Smooth muscle cell (in vitro differentiated cells): ENCODE data around the gene SLC23A2. TPM values are rescaled to one million over a fixed set of nuclear protein-coding genes. Genes with fewer than 3 reads are reported as not detected.

Experiments
- DNase-seq: peaks from one replicate; lab custom pipeline; 2025; ENCODE audit not compliant: unreplicated experiment; lab: John Stamatoyannopoulos, UW
- H2AFZ ChIP-seq: fragments of 200-600 bp; sonication (generic); 2 replicates; pipeline ENCODE4 v1.6.0; 2016; ENCODE audit warnings: antibody characterized with exemption, low read depth, mild to moderate bottlenecking
- H3F3A ChIP-seq: fragments of 200-600 bp; sonication (generic); 2 replicates; pipeline ENCODE4 v1.6.0; 2017; ENCODE audit warnings: antibody characterized with exemption, low read depth
- H3K27ac ChIP-seq: fragments of 200-600 bp; sonication (generic); 2 replicates; pipeline ENCODE4 v1.5.1; 2016; ENCODE audit warnings: low read depth, mild to moderate bottlenecking
- H3K27me3 ChIP-seq: fragments of 200-600 bp; sonication (generic); 2 replicates; pipeline ENCODE4 v1.6.1; 2016; ENCODE audit warnings: low read depth, mild to moderate bottlenecking
- H3K36me3 ChIP-seq: fragments of 200-600 bp; sonication (generic); 2 replicates; pipeline ENCODE4 v1.5.1; 2016; ENCODE audit warnings: low read depth
- H3K4me1 ChIP-seq: fragments of 200-600 bp; sonication (generic); 2 replicates; pipeline ENCODE4 v1.5.1; 2016; ENCODE audit warnings: low read depth
- H3K4me2 ChIP-seq: fragments of 200-600 bp; sonication (generic); 2 replicates; pipeline ENCODE4 v1.6.0; 2016; ENCODE audit warnings: mild to moderate bottlenecking
- H3K4me3 ChIP-seq: fragments of 200-600 bp; sonication (generic); 2 replicates; pipeline ENCODE4 v1.5.1; 2016; ENCODE audit warnings: mild to moderate bottlenecking
- H3K79me2 ChIP-seq: fragments of 200-600 bp; sonication (generic); 2 replicates; pipeline ENCODE4 v1.6.0; 2016; ENCODE audit warnings: low read depth, mild to moderate bottlenecking
- H3K9ac ChIP-seq: fragments of 200-600 bp; sonication (generic); 2 replicates; pipeline ENCODE4 v1.6.0; 2016; ENCODE audit warnings: low read depth
- H3K9me3 ChIP-seq: fragments of 200-600 bp; sonication (generic); replicated peaks from 2 replicates; pipeline ENCODE4 v1.5.1; 2016; ENCODE audit warnings: low read depth
- H4K20me1 ChIP-seq: fragments of 200-600 bp; sonication (generic); 2 replicates; pipeline ENCODE4 v1.6.0; 2016; ENCODE audit warnings: low read depth
- WGBS: methylation state at CpG from one replicate; pipeline ENCODE4 v1.1.7; 2016; ENCODE audit warnings: low lambda C conversion rate; 5-methylcytosine and 5-hydroxymethylcytosine counted together
- polyA plus RNA-seq: library from polyadenylated mRNA; unstranded; fragments of >200 nt; fragmentation: Nextera tagmentation; extraction: Ambion mirVana; gene quantifications from 2 replicates; pipeline ENCODE4 v1.2.1, GENCODE V29; 2016
- total RNA-seq: library from RNA; depleted of rRNA; stranded (reverse); fragments of >200 nt; gene quantifications from 2 replicates; pipeline ENCODE4 v1.2.3, GENCODE V29; 2014
- TF ChIP-seq, protein P1 (sequence below): fragments of 200-600 bp; sonication (generic); IDR thresholded peaks from 2 replicates; pipeline ENCODE4 v1.5.1; 2017; ENCODE audit warnings: borderline replicate concordance, mild to moderate bottlenecking, antibody characterized with exemption; ENCODE audit not compliant: insufficient read depth, poor library complexity, severe bottlenecking

The SLC23A2 gene
- total and polyA plus RNA-seq, 2 experiments from 2014 or later = 1.4 to 5.0 TPM

DNA sequence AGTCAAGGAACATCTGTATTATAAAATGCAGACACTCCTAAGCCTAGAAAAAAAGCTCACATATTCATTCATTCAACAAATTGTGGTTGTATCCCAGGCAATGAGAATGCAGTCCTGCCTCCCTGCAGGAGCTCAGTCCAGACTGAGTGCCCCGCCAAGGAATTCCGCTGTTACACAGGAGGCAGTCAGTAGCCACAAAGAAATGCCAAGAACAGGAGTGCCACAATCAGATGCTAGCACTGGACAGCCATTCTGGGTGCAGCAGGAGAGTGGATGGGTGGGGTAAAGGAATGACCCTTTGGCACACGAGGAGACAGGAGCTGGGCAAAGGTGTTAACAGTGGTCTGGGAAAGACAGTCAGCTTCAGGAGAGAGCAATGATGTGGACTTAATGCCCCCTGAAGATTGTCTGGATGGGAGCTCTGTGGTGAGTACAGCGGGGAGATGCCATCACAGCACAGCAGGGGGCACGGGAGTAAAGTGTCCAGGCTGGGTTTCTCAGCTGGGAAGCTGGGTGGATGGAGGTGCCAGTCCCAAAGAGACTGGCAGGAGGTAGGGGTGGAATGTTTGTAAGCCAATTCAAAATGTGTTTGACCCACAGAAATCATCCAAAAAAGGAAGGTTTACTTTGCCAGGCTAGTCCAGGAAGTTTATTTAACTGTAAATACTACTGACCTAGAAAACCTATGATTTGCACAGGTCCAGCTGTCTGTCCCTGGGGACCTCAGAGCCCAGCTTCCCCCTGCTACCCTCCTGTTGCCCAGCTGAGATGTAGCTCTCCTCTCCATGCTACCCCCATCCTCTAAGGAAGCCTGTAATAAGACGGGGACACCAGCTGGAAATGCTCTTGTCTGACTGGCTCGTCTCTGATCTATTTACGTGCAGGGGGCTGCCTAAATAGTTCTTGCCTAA lies 84.1 kb downstream of the SLC23A2 start:
- Histone ChIP-seq H3K9me3 (no peaks in the 10 kb centered on the region), H2AFZ (no peak overlapping the region), H3K4me1 (no peaks in the 10 kb centered on the region), H3K27me3 (no peaks in the 10 kb centered on the region), H3K36me3 (no peaks in the 10 kb centered on the region), H3K79me2 (no peaks in the 10 kb centered on the region), H3K4me3 (no peak overlapping the region), H3K9ac (no peak overlapping the region), H3K27ac (no peak overlapping the region), H3F3A (no peaks in the 10 kb centered on the region), H3K4me2 (no peak overlapping the region), H4K20me1 (peaks cover 4% of the 10 kb centered on the region)
- WGBS = 79% methylated on average over 8 of the region's 8 CpGs
- TF ChIP-seq, protein P1, sequence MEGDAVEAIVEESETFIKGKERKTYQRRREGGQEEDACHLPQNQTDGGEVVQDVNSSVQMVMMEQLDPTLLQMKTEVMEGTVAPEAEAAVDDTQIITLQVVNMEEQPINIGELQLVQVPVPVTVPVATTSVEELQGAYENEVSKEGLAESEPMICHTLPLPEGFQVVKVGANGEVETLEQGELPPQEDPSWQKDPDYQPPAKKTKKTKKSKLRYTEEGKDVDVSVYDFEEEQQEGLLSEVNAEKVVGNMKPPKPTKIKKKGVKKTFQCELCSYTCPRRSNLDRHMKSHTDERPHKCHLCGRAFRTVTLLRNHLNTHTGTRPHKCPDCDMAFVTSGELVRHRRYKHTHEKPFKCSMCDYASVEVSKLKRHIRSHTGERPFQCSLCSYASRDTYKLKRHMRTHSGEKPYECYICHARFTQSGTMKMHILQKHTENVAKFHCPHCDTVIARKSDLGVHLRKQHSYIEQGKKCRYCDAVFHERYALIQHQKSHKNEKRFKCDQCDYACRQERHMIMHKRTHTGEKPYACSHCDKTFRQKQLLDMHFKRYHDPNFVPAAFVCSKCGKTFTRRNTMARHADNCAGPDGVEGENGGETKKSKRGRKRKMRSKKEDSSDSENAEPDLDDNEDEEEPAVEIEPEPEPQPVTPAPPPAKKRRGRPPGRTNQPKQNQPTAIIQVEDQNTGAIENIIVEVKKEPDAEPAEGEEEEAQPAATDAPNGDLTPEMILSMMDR = no peak
- no peak for DNase-seq

DNA sequence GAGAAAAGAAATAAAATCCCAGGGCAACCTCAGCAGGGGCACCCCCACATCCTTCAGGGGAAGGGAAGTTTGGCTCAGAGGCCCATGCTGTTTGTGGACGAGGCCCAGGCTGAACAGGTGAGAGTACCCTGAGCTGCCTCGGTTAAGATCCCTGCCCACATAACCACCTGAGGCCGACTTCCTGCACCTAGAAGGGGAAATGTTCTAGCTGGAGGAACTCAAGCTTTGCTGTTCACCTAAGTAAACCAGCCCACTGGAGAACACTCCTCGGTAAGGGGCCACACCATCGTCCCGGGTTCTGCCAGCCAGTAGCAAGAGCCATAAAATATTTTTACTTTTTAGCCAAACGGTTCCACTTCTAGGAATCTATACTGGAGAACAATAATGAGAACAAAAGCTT lies 88.2 kb downstream of the SLC23A2 start:
- H3K79me2 ChIP-seq = no peaks in the 10 kb centered on the region
- DNase-seq = no peak
- H3F3A ChIP-seq = no peaks in the 10 kb centered on the region
- no peaks in the 10 kb centered on the region for H3K9me3 ChIP-seq
- no peak overlapping the region for H2AFZ ChIP-seq
- H3K27ac ChIP-seq = no peak overlapping the region
- TF ChIP-seq, protein P1 = no peak
- no peak overlapping the region for H3K4me2 ChIP-seq
- H3K36me3 ChIP-seq = no peaks in the 10 kb centered on the region
- no peaks in the 10 kb centered on the region for H3K27me3 ChIP-seq
- 95% methylated on average over 7 of the region's 7 CpGs for WGBS
- H4K20me1 ChIP-seq = peaks cover 4% of the 10 kb centered on the region
- no peaks in the 10 kb centered on the region for H3K4me1 ChIP-seq
- H3K4me3 ChIP-seq = no peak overlapping the region
- no peak overlapping the region for H3K9ac ChIP-seq

DNA sequence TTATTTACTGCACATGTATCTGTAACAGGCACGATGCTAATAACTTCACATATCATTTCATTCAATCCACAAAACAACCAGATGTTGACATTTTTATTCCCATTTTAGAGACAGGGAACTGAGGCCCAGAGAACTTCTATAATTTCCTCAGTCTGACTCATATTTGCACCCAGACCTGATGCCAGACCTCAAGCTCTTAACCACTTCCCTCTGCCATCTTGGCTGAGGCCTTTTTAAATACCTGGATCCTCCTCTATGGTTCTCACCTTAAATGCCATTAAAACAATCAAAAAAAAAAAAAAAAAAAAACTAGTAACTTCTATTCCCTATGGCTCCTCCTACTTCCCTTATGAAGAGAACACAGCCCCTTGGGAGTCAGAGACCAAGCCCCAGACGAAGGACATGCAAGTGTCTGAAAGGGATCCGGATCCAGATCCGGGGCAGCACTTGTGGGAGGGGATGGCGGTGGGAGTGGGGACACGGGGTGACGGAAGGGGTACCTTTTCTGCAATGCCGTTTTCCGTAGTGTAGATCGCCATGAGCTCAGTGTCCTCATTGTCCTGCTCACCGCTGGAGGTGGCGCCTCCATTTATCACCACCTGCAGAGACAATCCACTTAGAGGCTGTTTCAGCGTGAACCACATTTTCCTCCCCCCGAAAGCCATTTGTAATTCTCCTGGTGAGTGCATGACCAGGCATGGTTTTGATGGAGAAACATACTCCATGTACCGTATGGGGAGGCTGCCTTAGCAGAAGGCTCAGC lies 88.7 kb downstream of the SLC23A2 start:
- Histone ChIP-seq H3K4me2 (no peak overlapping the region), H3K36me3 (no peaks in the 10 kb centered on the region), H3F3A (no peaks in the 10 kb centered on the region), H2AFZ (no peak overlapping the region), H3K4me3 (no peak overlapping the region), H4K20me1 (peaks cover 4% of the 10 kb centered on the region), H3K27me3 (no peaks in the 10 kb centered on the region), H3K4me1 (no peaks in the 10 kb centered on the region), H3K9me3 (no peaks in the 10 kb centered on the region), H3K27ac (no peak overlapping the region), H3K9ac (no peak overlapping the region), H3K79me2 (no peaks in the 10 kb centered on the region)
- 90% methylated on average over 15 of the region's 15 CpGs for WGBS
- DNase-seq = no peak
- TF ChIP-seq, protein P1 = no peak
